Measurements from ENCODE around the gene TNFAIP8L3. TPM values are rescaled to one million over a fixed set of nuclear protein-coding genes. Genes with fewer than 3 reads are reported as not detected.

TNFAIP8L3 gene
- total and polyA plus RNA-seq, 4 donors = 0.44 to 4.9 (median 1.3) TPM

GRCh38 chr15:51111061-51111460, 16.4 kb upstream of the TNFAIP8L3 start:
- Histone ChIP-seq H3K9ac (ENCODE audit: low read depth in 1 of 2, low read length in 2 of 2) (no peak overlapping the region), H3K36me3 (ENCODE audit: control insufficient read depth in 4 of 4, insufficient read depth in 3 of 4, low read depth in 1 of 4, low read length in 3 of 4) (no peaks in the 10 kb centered on the region), H3K4me1 (ENCODE audit: control insufficient read depth in 4 of 4, insufficient read depth in 4 of 4, low read length in 3 of 4) (no peaks in the 10 kb centered on the region), H3K4me3 (ENCODE audit: low read depth in 1 of 3, low read length in 3 of 3) (no peak overlapping the region), H3K27me3 (ENCODE audit: control insufficient read depth in 4 of 4, insufficient read depth in 4 of 4, low read length in 3 of 4) (peaks cover 0 to 2% (median 0%) of the 10 kb centered on the region in 4 donors), H3K9me3 (ENCODE audit: control insufficient read depth in 4 of 4, low read length in 3 of 4) (no peaks in the 10 kb centered on the region), H3K27ac (ENCODE audit: low read depth in 1 of 2, low read length in 2 of 2) (no peak overlapping the region)
- DNase-seq (ENCODE audit: low spot score) = no peak
- 67% methylated on average over 2 of the region's 2 CpGs for WGBS
- TF ChIP-seq JUND (IDR thresholded peaks at IDR 0.05) (no peak), GABPA (IDR thresholded peaks at IDR 0.05 in 1 of 2, conservative IDR thresholded peaks at IDR 0.05 in 1 of 2) (no peak), RXRA (IDR thresholded peaks at IDR 0.05) (no peak), TAF1 (conservative IDR thresholded peaks at IDR 0.05) (no peak), HNF4G (IDR thresholded peaks at IDR 0.05) (no peak), FOXA2 (IDR thresholded peaks at IDR 0.05) (no peak), SP1 (IDR thresholded peaks at IDR 0.05) (no peak), HNF4A (conservative IDR thresholded peaks at IDR 0.05) (no peak), EGR1 (IDR thresholded peaks at IDR 0.05; ENCODE audit: low read depth in 2 of 2) (no peak), ZBTB33 (IDR thresholded peaks at IDR 0.05) (no peak), FOXA1 (IDR thresholded peaks at IDR 0.05) (no peak)
- TF ChIP-seq, protein P1, sequence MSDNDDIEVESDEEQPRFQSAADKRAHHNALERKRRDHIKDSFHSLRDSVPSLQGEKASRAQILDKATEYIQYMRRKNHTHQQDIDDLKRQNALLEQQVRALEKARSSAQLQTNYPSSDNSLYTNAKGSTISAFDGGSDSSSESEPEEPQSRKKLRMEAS (IDR thresholded peaks at IDR 0.05) = no peak
- TF ChIP-seq, protein P2, sequence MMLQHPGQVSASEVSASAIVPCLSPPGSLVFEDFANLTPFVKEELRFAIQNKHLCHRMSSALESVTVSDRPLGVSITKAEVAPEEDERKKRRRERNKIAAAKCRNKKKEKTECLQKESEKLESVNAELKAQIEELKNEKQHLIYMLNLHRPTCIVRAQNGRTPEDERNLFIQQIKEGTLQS (IDR thresholded peaks at IDR 0.05) = no peak
- TF ChIP-seq, protein P3, sequence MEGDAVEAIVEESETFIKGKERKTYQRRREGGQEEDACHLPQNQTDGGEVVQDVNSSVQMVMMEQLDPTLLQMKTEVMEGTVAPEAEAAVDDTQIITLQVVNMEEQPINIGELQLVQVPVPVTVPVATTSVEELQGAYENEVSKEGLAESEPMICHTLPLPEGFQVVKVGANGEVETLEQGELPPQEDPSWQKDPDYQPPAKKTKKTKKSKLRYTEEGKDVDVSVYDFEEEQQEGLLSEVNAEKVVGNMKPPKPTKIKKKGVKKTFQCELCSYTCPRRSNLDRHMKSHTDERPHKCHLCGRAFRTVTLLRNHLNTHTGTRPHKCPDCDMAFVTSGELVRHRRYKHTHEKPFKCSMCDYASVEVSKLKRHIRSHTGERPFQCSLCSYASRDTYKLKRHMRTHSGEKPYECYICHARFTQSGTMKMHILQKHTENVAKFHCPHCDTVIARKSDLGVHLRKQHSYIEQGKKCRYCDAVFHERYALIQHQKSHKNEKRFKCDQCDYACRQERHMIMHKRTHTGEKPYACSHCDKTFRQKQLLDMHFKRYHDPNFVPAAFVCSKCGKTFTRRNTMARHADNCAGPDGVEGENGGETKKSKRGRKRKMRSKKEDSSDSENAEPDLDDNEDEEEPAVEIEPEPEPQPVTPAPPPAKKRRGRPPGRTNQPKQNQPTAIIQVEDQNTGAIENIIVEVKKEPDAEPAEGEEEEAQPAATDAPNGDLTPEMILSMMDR (IDR thresholded peaks at IDR 0.05; ENCODE audit: low read depth, low read length, missing input control) = no peak
- TF ChIP-seq, protein P4, sequence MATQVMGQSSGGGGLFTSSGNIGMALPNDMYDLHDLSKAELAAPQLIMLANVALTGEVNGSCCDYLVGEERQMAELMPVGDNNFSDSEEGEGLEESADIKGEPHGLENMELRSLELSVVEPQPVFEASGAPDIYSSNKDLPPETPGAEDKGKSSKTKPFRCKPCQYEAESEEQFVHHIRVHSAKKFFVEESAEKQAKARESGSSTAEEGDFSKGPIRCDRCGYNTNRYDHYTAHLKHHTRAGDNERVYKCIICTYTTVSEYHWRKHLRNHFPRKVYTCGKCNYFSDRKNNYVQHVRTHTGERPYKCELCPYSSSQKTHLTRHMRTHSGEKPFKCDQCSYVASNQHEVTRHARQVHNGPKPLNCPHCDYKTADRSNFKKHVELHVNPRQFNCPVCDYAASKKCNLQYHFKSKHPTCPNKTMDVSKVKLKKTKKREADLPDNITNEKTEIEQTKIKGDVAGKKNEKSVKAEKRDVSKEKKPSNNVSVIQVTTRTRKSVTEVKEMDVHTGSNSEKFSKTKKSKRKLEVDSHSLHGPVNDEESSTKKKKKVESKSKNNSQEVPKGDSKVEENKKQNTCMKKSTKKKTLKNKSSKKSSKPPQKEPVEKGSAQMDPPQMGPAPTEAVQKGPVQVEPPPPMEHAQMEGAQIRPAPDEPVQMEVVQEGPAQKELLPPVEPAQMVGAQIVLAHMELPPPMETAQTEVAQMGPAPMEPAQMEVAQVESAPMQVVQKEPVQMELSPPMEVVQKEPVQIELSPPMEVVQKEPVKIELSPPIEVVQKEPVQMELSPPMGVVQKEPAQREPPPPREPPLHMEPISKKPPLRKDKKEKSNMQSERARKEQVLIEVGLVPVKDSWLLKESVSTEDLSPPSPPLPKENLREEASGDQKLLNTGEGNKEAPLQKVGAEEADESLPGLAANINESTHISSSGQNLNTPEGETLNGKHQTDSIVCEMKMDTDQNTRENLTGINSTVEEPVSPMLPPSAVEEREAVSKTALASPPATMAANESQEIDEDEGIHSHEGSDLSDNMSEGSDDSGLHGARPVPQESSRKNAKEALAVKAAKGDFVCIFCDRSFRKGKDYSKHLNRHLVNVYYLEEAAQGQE (IDR thresholded peaks at IDR 0.05) = no peak

- Histone ChIP-seq H3K4me1 (ENCODE audit: control insufficient read depth in 4 of 4, insufficient read depth in 4 of 4, low read length in 3 of 4) (no peaks in the 10 kb centered on the region), H3K9me3 (ENCODE audit: control insufficient read depth in 4 of 4, low read length in 3 of 4) (no peaks in the 10 kb centered on the region), H3K4me3 (ENCODE audit: low read depth in 1 of 3, low read length in 3 of 3) (no peak overlapping the region), H3K27ac (ENCODE audit: low read depth in 1 of 2, low read length in 2 of 2) (no peak overlapping the region), H3K27me3 (ENCODE audit: control insufficient read depth in 4 of 4, insufficient read depth in 4 of 4, low read length in 3 of 4) (peaks cover 0 to 2% (median 0%) of the 10 kb centered on the region in 4 donors), H3K9ac (ENCODE audit: low read depth in 1 of 2, low read length in 2 of 2) (no peak overlapping the region), H3K36me3 (ENCODE audit: control insufficient read depth in 4 of 4, insufficient read depth in 3 of 4, low read depth in 1 of 4, low read length in 3 of 4) (no peaks in the 10 kb centered on the region)
- WGBS = 86% methylated on average over 3 of the region's 3 CpGs
- no peak for DNase-seq (ENCODE audit: low spot score)
- TF ChIP-seq, protein P3 (IDR thresholded peaks at IDR 0.05; ENCODE audit: low read depth, low read length, missing input control) = no peak
- TF ChIP-seq JUND (IDR thresholded peaks at IDR 0.05) (no peak), HNF4A (conservative IDR thresholded peaks at IDR 0.05) (no peak), EGR1 (IDR thresholded peaks at IDR 0.05; ENCODE audit: low read depth in 2 of 2) (no peak), RXRA (IDR thresholded peaks at IDR 0.05) (no peak), RAD21 (IDR thresholded peaks at IDR 0.05) (no peak), YY1 (IDR thresholded peaks at IDR 0.05) (no peak), GABPA (IDR thresholded peaks at IDR 0.05 in 1 of 2, conservative IDR thresholded peaks at IDR 0.05 in 1 of 2) (no peak)
- TF ChIP-seq, protein P2 (IDR thresholded peaks at IDR 0.05) = no peak
- TF ChIP-seq, protein P4 (IDR thresholded peaks at IDR 0.05) = no peak
Observed at GRCh38 chr15:51110171-51110570, 15.5 kb upstream of the TNFAIP8L3 start.

Measured in liver (tissue), 9 donors.